Lower leg skin (tissue), 4 donors: ENCODE measurements around the gene TLCD2. TPM values are rescaled to one million over a fixed set of nuclear protein-coding genes. Genes with fewer than 3 reads are reported as not detected.

Source experiments
- microRNA counts, 2 donors: library from miRNA; unstranded; fragments of <30 nt; microRNA quantifications; one replicate each; lab custom pipeline; 2016
- total RNA-seq, 4 donors: library from RNA; depleted of rRNA; stranded (reverse); fragments of >200 nt; gene quantifications; one replicate each; pipeline ENCODE4 v1.1.0, GENCODE V29; 2016

Gene TLCD2
- total RNA-seq, 4 donors from 2014 or later, result 0.99 to 4.5 (median 2.8) TPM

MicroRNAs encoded within 50 kb of the gene (microRNA counts, 767-probe panel; counts per million panel counts)
- microRNA hsa-miR-22-3p (lab: Ali Mortazavi, UCI), result 12,855 to 14,292 counts per million in 2 donors

Other genes with a start within 250 kb of the TLCD2 start
- gene MYO1C, start 217.7 kb downstream of the TLCD2 start, total RNA-seq, result 100 to 1,000 TPM in 1 of 4 donors, 10 to 100 TPM in 3; 71.3 to 101 (median 84.8) TPM
- 100 to 1,000 TPM; 101 to 172 (median 134) TPM for gene INPP5K, start 193.8 kb downstream of the TLCD2 start, total RNA-seq
- gene PITPNA, start 147.6 kb downstream of the TLCD2 start, total RNA-seq, result 10 to 100 TPM; 45.0 to 53.1 (median 45.2) TPM
- 10 to 100 TPM in 2 of 4 donors, 1 to 10 TPM in 2; 5.6 to 14.5 (median 9.6) TPM for gene SLC43A2, start 81.5 kb downstream of the TLCD2 start, total RNA-seq
- 10 to 100 TPM in 1 of 4 donors, 1 to 10 TPM in 3; 4.9 to 10.0 (median 9.1) TPM for gene SCARF1, start 64.6 kb downstream of the TLCD2 start, total RNA-seq
- gene RILP, start 60.5 kb downstream of the TLCD2 start, total RNA-seq, result 10 to 100 TPM; 17.0 to 32.7 (median 19.5) TPM
- 100 to 1,000 TPM; 140 to 228 (median 173) TPM for gene PRPF8, start 25.5 kb downstream of the TLCD2 start, total RNA-seq
- 10 to 100 TPM; 42.9 to 64.4 (median 49.2) TPM for gene WDR81, start 14.3 kb upstream of the TLCD2 start, total RNA-seq
- gene SERPINF2, start 32.5 kb upstream of the TLCD2 start, total RNA-seq, result 1 to 10 TPM; 1.2 to 9.0 (median 5.9) TPM
- gene SERPINF1, start 51.7 kb upstream of the TLCD2 start, total RNA-seq, result 100 to 1,000 TPM; 102 to 391 (median 114) TPM
- 10 to 100 TPM in 2 of 4 donors, 1 to 10 TPM in 2; 9.4 to 13.0 (median 10.0) TPM for gene SMYD4, start 119.5 kb upstream of the TLCD2 start, total RNA-seq
- 10 to 100 TPM; 21.0 to 31.5 (median 26.9) TPM for gene RPA1, start 119.6 kb upstream of the TLCD2 start, total RNA-seq